B cell (primary cell): ENCODE data around the gene RCBTB2. TPM values are rescaled to one million over a fixed set of nuclear protein-coding genes. Genes with fewer than 3 reads are reported as not detected.

ENCODE experiments used
- ATAC-seq: fragments of 200-7000 bp; cut with Tn5 transposase; one replicate; pipeline ENCODE4 v1.10.0; 2021; ENCODE audit warnings: low read depth, mild to moderate bottlenecking, moderate number of reproducible peaks, moderate library complexity
- CTCF ChIA-PET: fragments of 350-600 bp; sonication (Branson Sonifier 250); formaldehyde crosslinking; loops from one replicate; lab custom pipeline; 2021; ENCODE audit warnings: antibody characterized with exemption, inconsistent platforms; lab: Charles Lee
- POLR2A ChIA-PET: fragments of 350-600 bp; sonication (Branson Sonifier 250); formaldehyde crosslinking; loops from one replicate; lab custom pipeline; 2021; ENCODE audit warnings: antibody characterized with exemption; lab: Charles Lee
- DNase-seq: peaks from one replicate; pipeline ENCODE4 v3.0.0; 2013
- H2AFZ ChIP-seq: 2 replicates; pipeline ENCODE4 v1.6.1; 2012; ENCODE audit warnings: mild to moderate bottlenecking, low read depth, low read length; ENCODE audit not compliant: insufficient read depth, poor library complexity, severe bottlenecking
- H3K27ac ChIP-seq, 2 donors: 1 replicate in 1 of 2; 2 replicates in 1 of 2; pipeline ENCODE4 v1.5.1; 2012 to 2013; ENCODE audit warnings: low read length in 2 of 2, mild to moderate bottlenecking in 2 of 2, moderate library complexity in 1 of 2
- H3K27me3 ChIP-seq, 4 experiments: fragments of 200-600 bp in 1 of 4; sonication (generic) in 1 of 4; replicated peaks in 1 of 4; 1 replicate in 2 of 4; 2 replicates in 2 of 4; pipeline versions ENCODE4 v1.6.1 to v1.7.0; 2013 to 2016; ENCODE audit warnings: low read length in 3 of 4, mild to moderate bottlenecking in 2 of 4, mixed read lengths in 1 of 4, moderate library complexity in 1 of 4; ENCODE audit not compliant: insufficient read depth in 4 of 4, control insufficient read depth in 3 of 4; ENCODE audit errors: control extremely low read depth in 1 of 4
- H3K36me3 ChIP-seq, 2 experiments: replicated peaks in 1 of 2; 1 replicate in 1 of 2; 2 replicates in 1 of 2; pipeline versions ENCODE4 v1.6.1 to v1.7.1; 2013; ENCODE audit warnings: low read length in 1 of 2; ENCODE audit not compliant: insufficient read depth in 2 of 2, control insufficient read depth in 1 of 2; ENCODE audit errors: control extremely low read depth in 1 of 2, extremely low read depth in 1 of 2
- H3K4me1 ChIP-seq, 2 donors: fragments of 200-600 bp in 1 of 2; sonication (generic) in 1 of 2; 1 replicate in 1 of 2; 2 replicates in 1 of 2; pipeline versions ENCODE4 v1.5.1 to v1.6.1; 2013 to 2017; ENCODE audit warnings: low read length in 2 of 2; ENCODE audit not compliant: control insufficient read depth in 2 of 2, insufficient read depth in 2 of 2
- H3K4me2 ChIP-seq: replicated peaks from 2 replicates; pipeline ENCODE3; 2012; ENCODE audit warnings: mild to moderate bottlenecking, low read depth, low read length; ENCODE audit not compliant: poor library complexity, severe bottlenecking
- H3K4me3 ChIP-seq, 5 experiments: fragments of 200-600 bp in 1 of 5; sonication (generic) in 1 of 5; 1 replicate in 3 of 5; 2 replicates in 2 of 5; pipeline versions ENCODE4 v1.5.1 to v1.7.0; 2011 to 2016; ENCODE audit warnings: low read length in 4 of 5, mild to moderate bottlenecking in 4 of 5, low read depth in 2 of 5, control low read depth in 1 of 5, moderate library complexity in 1 of 5; ENCODE audit not compliant: insufficient read depth in 1 of 5; ENCODE audit errors: control extremely low read depth in 1 of 5, extremely low read depth in 1 of 5
- H3K79me2 ChIP-seq: fragments of 200-600 bp; sonication (generic); one replicate; pipeline ENCODE4 v1.6.0; 2016; ENCODE audit warnings: low read length; ENCODE audit not compliant: control insufficient read depth, insufficient read depth
- H3K9ac ChIP-seq: fragments of 200-600 bp; sonication (generic); 2 replicates; pipeline ENCODE4 v1.6.1; 2017; ENCODE audit warnings: mild to moderate bottlenecking, low read length, moderate library complexity
- H3K9me3 ChIP-seq, 3 donors: one replicate each; pipeline versions ENCODE4 v1.6.1 to v1.7.1; 2013; ENCODE audit warnings: low read length in 2 of 3; ENCODE audit not compliant: control insufficient read depth in 2 of 3, insufficient read depth in 1 of 3; ENCODE audit errors: control extremely low read depth in 1 of 3
- H4K20me1 ChIP-seq: 2 replicates; pipeline ENCODE4 v1.6.0; 2012; ENCODE audit warnings: mild to moderate bottlenecking, low read length; ENCODE audit not compliant: insufficient read depth, control insufficient read depth, poor library complexity, severe bottlenecking
- H3K27ac Mint-ChIP-seq: one replicate; pipeline ENCODE4 v1.8.0; 2021; ENCODE audit warnings: mixed read lengths
- H3K27me3 Mint-ChIP-seq: one replicate; pipeline ENCODE4 v1.8.0; 2021; ENCODE audit warnings: mixed read lengths
- H3K4me1 Mint-ChIP-seq: one replicate; pipeline ENCODE4 v1.8.0; 2021; ENCODE audit warnings: mixed read lengths
- H3K4me3 Mint-ChIP-seq: one replicate; pipeline ENCODE4 v1.8.0; 2021; ENCODE audit warnings: mixed read lengths
- H3K9me3 Mint-ChIP-seq: one replicate; pipeline ENCODE4 v1.8.0; 2022; ENCODE audit warnings: mixed read lengths; ENCODE audit not compliant: insufficient read depth
- EZH2 ChIP-seq: IDR thresholded peaks from 2 replicates; pipeline ENCODE4 v1.6.1; 2012; ENCODE audit warnings: borderline replicate concordance, low read depth, mild to moderate bottlenecking, moderate library complexity, low read length; ENCODE audit not compliant: insufficient read depth, poor library complexity, severe bottlenecking
- WGBS: methylation state at CpG from one replicate; pipeline ENCODE4 v1.1.5; 2013; ENCODE audit warnings: missing lambda C conversion rate; ENCODE audit not compliant: insufficient coverage; 5-methylcytosine and 5-hydroxymethylcytosine counted together
- intact Hi-C: fragments of 100-400 bp; cut with micrococcal nuclease; formaldehyde crosslinking; loops from one replicate; pipeline ENCODE4 v1.10.0; 2022
- polyA plus RNA-seq: library from polyadenylated mRNA; depleted of rRNA; stranded (reverse); fragments of >200 nt; gene quantifications from 2 replicates; pipeline ENCODE4 v1.2.3, GENCODE V29; 2012
- total RNA-seq, 2 donors: library from RNA; stranded (reverse); fragments of 120-200 nt in 1 of 2; gene quantifications; 1 replicate in 1 of 2; 2 replicates in 1 of 2; pipeline versions ENCODE4 v1.2.3 to v1.2.4, GENCODE V29; 2013 to 2022
- TF ChIP-seq, protein P1 (sequence below): fragments of 200-600 bp; IDR thresholded peaks from one replicate; pipeline ENCODE4 v1.8.0; 2022; ENCODE audit warnings: antibody characterized with exemption, mild to moderate bottlenecking

The RCBTB2 gene
- total and polyA plus RNA-seq, 2 donors (not counting 1 experiment from before 2014, with no cell fraction given): 1.4 to 2.7 TPM

DNA sequence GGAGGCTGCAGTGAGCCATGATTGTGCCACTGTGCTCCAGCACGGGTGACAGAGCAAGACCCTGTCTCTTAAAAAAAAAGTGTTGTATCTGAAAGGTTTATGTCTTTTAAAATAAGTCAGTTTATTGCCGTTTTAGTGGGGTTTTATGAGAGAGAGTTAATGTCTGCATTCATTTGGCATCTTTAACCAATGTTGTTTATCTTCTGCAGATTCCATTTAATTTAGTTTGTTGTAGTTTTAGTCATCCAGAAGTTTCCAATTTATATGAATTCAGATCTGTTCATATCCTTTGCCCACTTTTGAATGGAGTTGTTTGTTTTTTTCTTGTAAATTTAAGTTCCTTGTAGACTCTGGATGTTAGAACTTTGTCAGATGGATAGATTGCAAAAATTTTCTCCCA lies 83.2 kb downstream of the RCBTB2 start:
- H3K79me2 ChIP-seq: peaks cover 14% of the 10 kb centered on the region
- Mint-ChIP-seq H3K4me3 (no peak overlapping the region), H3K27ac (no peak overlapping the region)

DNA sequence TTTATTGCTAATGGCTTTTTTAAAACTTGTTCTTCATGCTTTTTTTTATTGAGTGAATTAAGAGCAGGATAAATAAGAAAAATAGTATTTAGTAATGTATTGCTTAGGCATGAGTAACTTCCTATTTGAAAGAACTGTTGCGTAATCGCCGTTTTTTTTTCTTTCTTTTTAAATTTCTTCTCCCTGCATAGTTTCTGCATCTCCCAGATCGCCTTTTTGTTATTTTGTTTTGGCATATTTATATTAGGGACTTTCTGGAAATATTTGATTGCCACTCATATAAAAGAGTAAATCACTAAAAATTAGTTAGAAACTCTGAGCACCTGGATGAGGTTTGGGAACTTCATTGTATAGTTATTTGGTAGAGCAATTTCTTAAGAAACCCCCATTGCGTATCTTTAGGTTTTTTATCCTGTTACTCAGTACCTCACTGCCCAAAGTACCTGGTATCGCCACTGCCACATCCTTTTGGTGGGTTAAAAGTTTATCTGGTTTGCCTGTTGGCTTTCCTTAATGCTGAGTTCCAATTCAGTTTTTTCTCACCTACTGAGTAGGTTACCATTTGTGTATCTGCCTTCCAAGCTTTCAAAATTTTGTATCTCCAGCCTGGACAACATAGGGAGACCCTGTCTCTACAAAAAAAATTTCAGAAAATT lies 83.8 kb downstream of the RCBTB2 start:
- Histone ChIP-seq H3K36me3 (peaks cover 4 to 29% of the 10 kb centered on the region in 2 experiments), H2AFZ (no peak overlapping the region), H3K79me2 (peaks cover 18% of the 10 kb centered on the region), H3K27ac (no peak overlapping the region), H3K4me2 (peak overlapping the region; percentile 10), H3K4me1 (no peaks in the 10 kb centered on the region), H4K20me1 (peaks cover 29% of the 10 kb centered on the region), H3K9me3 (peaks cover 2 to 6% (median 3%) of the 10 kb centered on the region in 3 donors), H3K27me3 (no peaks in the 10 kb centered on the region), H3K4me3 (no peak overlapping the region), H3K9ac (no peak overlapping the region)
- POLR2A ChIA-PET: no interaction called here
- H3K4me3 Mint-ChIP-seq: no peak overlapping the region
- ATAC-seq (no peak), DNase-seq (no peak)
- no CpG with 5 or more reads among the region's 6 CpGs for WGBS
- CTCF ChIA-PET: interaction anchor here (0.7 to 1.0 kb wide), 2 partner anchors 81 to 323 kb away, joined by 3 read pairs; no protein-coding TSS in a partner anchor
- H3K27me3 Mint-ChIP-seq: no peaks in the 10 kb centered on the region
- peaks cover 6% of the 10 kb centered on the region for H3K4me1 Mint-ChIP-seq
- intact Hi-C loops: loop anchor here (5.0 kb wide), 1 partner anchor 37 kb away; the partner anchor contains the start of gene LPAR6
- peaks cover 11% of the 10 kb centered on the region for H3K9me3 Mint-ChIP-seq
- TF ChIP-seq, protein P1, sequence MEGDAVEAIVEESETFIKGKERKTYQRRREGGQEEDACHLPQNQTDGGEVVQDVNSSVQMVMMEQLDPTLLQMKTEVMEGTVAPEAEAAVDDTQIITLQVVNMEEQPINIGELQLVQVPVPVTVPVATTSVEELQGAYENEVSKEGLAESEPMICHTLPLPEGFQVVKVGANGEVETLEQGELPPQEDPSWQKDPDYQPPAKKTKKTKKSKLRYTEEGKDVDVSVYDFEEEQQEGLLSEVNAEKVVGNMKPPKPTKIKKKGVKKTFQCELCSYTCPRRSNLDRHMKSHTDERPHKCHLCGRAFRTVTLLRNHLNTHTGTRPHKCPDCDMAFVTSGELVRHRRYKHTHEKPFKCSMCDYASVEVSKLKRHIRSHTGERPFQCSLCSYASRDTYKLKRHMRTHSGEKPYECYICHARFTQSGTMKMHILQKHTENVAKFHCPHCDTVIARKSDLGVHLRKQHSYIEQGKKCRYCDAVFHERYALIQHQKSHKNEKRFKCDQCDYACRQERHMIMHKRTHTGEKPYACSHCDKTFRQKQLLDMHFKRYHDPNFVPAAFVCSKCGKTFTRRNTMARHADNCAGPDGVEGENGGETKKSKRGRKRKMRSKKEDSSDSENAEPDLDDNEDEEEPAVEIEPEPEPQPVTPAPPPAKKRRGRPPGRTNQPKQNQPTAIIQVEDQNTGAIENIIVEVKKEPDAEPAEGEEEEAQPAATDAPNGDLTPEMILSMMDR: no peak
- no peak for TF ChIP-seq EZH2
- H3K27ac Mint-ChIP-seq: no peak overlapping the region

More for the DNA sequence above, 83.2 kb downstream of the RCBTB2 start:
- ChIA-PET CTCF (interaction anchor here (1.0 kb wide), 1 partner anchor 323 kb away, joined by 3 read pairs; no protein-coding TSS in a partner anchor), POLR2A (no interaction called here)
- H4K20me1 ChIP-seq: peaks cover 31% of the 10 kb centered on the region
- TF ChIP-seq, protein P1: no peak
- TF ChIP-seq EZH2: no peak
- no peak for ATAC-seq
- H3K9me3 Mint-ChIP-seq: peaks cover 11% of the 10 kb centered on the region
- WGBS: 94% methylated on average over 2 of the region's 2 CpGs
- H3K9me3 ChIP-seq: peaks cover 2 to 6% (median 3%) of the 10 kb centered on the region in 3 donors
- intact Hi-C loops: loop anchor here (5.0 kb wide), 1 partner anchor 37 kb away; the partner anchor contains the start of gene LPAR6
- H3K36me3 ChIP-seq: peaks cover 4 to 31% of the 10 kb centered on the region in 2 experiments
- H3K27ac ChIP-seq: no peak overlapping the region
- peaks cover 6% of the 10 kb centered on the region for H3K4me1 Mint-ChIP-seq
- no peaks in the 10 kb centered on the region for H3K4me1 ChIP-seq
- H3K4me2 ChIP-seq: no peak overlapping the region
- no peak overlapping the region for H2AFZ ChIP-seq
- no peak overlapping the region for H3K9ac ChIP-seq
- no peak overlapping the region for H3K4me3 ChIP-seq
- DNase-seq: no peak
- H3K27me3 ChIP-seq: no peaks in the 10 kb centered on the region
- H3K27me3 Mint-ChIP-seq: no peaks in the 10 kb centered on the region
